ENCODE measurements around the gene PTPRN. TPM values are rescaled to one million over a fixed set of nuclear protein-coding genes. Genes with fewer than 3 reads are reported as not detected.
A peak's percentile ranks its signal among the peaks of the same experiment; 100 is the strongest.

Gene PTPRN
- total and polyA plus RNA-seq, 2 of the 4 experiments (the other 2 are of a cell fraction) = 5.2 to 22.0 TPM

GRCh38 chr2:219281588-219281987, 27.6 kb downstream of the PTPRN start:
- no TSS peak for BruUV-seq (replicated peaks)

More at GRCh38 chr2:219281588-219281987, 27.6 kb downstream of the PTPRN start:
- no peak overlapping the region for H2BK20ac ChIP-seq (ENCODE audit: low read depth, low read length)
- peaks cover 6% of the 10 kb centered on the region; the same call in 1 of the 2 replicates for H4K20me1 ChIP-seq (ENCODE audit: insufficient read depth, low read length)
- peak overlapping the region; percentile 0 for H2AK9ac ChIP-seq (replicated peaks; ENCODE audit: low read depth, low read length, poor library complexity)
- WGBS, 2 experiments (ENCODE audit: extremely low coverage in 2 of 2, insufficient read length in 1 of 2) = 93% methylated on average over 4 of the region's 8 CpGs; no CpG with 5 or more reads in 1 of the 2 experiments
- no peak for DNase-seq
- no peak overlapping the region for H3K4ac ChIP-seq (ENCODE audit: low read depth, low read length)
- no peak overlapping the region for H3K56ac ChIP-seq (ENCODE audit: extremely low read depth, insufficient read depth, low read length)
- H3K4me2 ChIP-seq (ENCODE audit: low read depth, low read length) = no peak overlapping the region
- peaks cover 17% of the 10 kb centered on the region for H3K4me1 ChIP-seq (ENCODE audit: control insufficient read depth, insufficient read depth, low read length)
- dilution Hi-C loops (cut with HindIII; ENCODE audit: low sequenced_read_pairs, unreplicated experiment) = no loop called here
- no peak overlapping the region for H2BK120ac ChIP-seq (ENCODE audit: low read depth, low read length)
- H2AFZ ChIP-seq (replicated peaks; ENCODE audit: low read length, poor library complexity) = no peak overlapping the region
- TF ChIP-seq MAFK (IDR thresholded peaks at IDR 0.05; ENCODE audit: low read depth, low read length) = no peak
- no peak for TF ChIP-seq NFE2L2 (IDR thresholded peaks at IDR 0.05; ENCODE audit: low read depth, low read length)
- no peak for TF ChIP-seq SMC3 (IDR thresholded peaks at IDR 0.05; ENCODE audit: low read depth, low read length)
- H2BK5ac ChIP-seq (ENCODE audit: low read depth, low read length, poor library complexity, severe bottlenecking) = no peak overlapping the region
- H3K27me3 ChIP-seq (ENCODE audit: control insufficient read depth, insufficient read depth, low read length) = no peaks in the 10 kb centered on the region
- no peak overlapping the region; the same call in 1 of the 2 replicates for H2AK5ac ChIP-seq (ENCODE audit: low read depth, low read length)
- in situ Hi-C loops (cut with MboI; ENCODE audit: low sequenced_read_pairs) = no loop called here
- no peak overlapping the region for H4K8ac ChIP-seq (ENCODE audit: low read depth in 2 of 2, low read length in 2 of 2)
- CTCF ChIA-PET = interaction anchor here (2.8 kb wide), 1 partner anchor 13 kb away, joined by 11 read pairs; no protein-coding TSS in a partner anchor
- no peak overlapping the region for H3K9ac ChIP-seq (ENCODE audit: low read depth, low read length)
- no peak overlapping the region for H2BK15ac ChIP-seq (ENCODE audit: low read depth, low read length)
- H3K36me3 ChIP-seq (ENCODE audit: control insufficient read depth, insufficient read depth, low read length) = peaks cover 54% of the 10 kb centered on the region
- peaks cover 16 to 30% of the 10 kb centered on the region in 2 experiments for H3K79me1 ChIP-seq (ENCODE audit: low read depth in 1 of 2, low read length in 2 of 2)
- H4K5ac ChIP-seq (ENCODE audit: low read depth, low read length) = no peak overlapping the region
- no peak overlapping the region for H3K18ac ChIP-seq (ENCODE audit: low read depth, low read length)
- no peak overlapping the region for H3K23ac ChIP-seq (ENCODE audit: low read depth, low read length)
- POLR2A ChIA-PET (ENCODE audit: unreplicated experiment) = no interaction called here
- no peak overlapping the region for H3K27ac ChIP-seq (ENCODE audit: insufficient read depth, low read length)
- no peak for ATAC-seq (ENCODE audit: low read depth)
- no peak overlapping the region for H3K4me3 ChIP-seq (ENCODE audit: insufficient read depth, low read depth, low read length)
- H3K9me3 ChIP-seq (ENCODE audit: control insufficient read depth, insufficient read depth, low read length) = no peaks in the 10 kb centered on the region
- H3K9me1 ChIP-seq (ENCODE audit: insufficient read depth, low read length) = peaks cover 8% of the 10 kb centered on the region
- intact Hi-C loops (cut with micrococcal nuclease) = no loop called here
- H3K14ac ChIP-seq (replicated peaks; ENCODE audit: low read depth, low read length) = no peak overlapping the region
- H4K91ac ChIP-seq (ENCODE audit: insufficient read depth, low read depth, low read length) = no peak overlapping the region
